Adrenal gland (tissue), 5 donors: ENCODE results near the gene HORMAD2.

Experiments used
- CTCF ChIP-seq, 6 experiments: fragments of 450-650 bp in 4 of 6; fragments of 200-600 bp in 2 of 6; sonication (generic) in 1 of 6; IDR thresholded peaks; 1 replicate in 5 of 6; 2 replicates in 1 of 6; pipeline versions ENCODE4 v1.5.1 to v1.8.0; 2016 to 2021; ENCODE audit warnings: antibody characterized with exemption in 6 of 6, mild to moderate bottlenecking in 2 of 6, moderate library complexity in 1 of 6
- POLR2A ChIP-seq, 2 donors: fragments of 450-650 bp; IDR thresholded peaks; one replicate each; pipeline ENCODE4 v1.6.1; 2017; ENCODE audit warnings: antibody characterized with exemption in 2 of 2, mild to moderate bottlenecking in 2 of 2, moderate library complexity in 1 of 2
- donor health status: DM: no; HTN: no; CAD: no.

GRCh38 chr22:30080805-30081204, 541 bp downstream of the HORMAD2 start:
- TF ChIP-seq CTCF (IDR thresholded peaks at IDR 0.05), result no peak
- TF ChIP-seq POLR2A (IDR thresholded peaks at IDR 0.05), result no peak
